ENCODE results near the gene CCL4.

CCL4 gene

DNA sequence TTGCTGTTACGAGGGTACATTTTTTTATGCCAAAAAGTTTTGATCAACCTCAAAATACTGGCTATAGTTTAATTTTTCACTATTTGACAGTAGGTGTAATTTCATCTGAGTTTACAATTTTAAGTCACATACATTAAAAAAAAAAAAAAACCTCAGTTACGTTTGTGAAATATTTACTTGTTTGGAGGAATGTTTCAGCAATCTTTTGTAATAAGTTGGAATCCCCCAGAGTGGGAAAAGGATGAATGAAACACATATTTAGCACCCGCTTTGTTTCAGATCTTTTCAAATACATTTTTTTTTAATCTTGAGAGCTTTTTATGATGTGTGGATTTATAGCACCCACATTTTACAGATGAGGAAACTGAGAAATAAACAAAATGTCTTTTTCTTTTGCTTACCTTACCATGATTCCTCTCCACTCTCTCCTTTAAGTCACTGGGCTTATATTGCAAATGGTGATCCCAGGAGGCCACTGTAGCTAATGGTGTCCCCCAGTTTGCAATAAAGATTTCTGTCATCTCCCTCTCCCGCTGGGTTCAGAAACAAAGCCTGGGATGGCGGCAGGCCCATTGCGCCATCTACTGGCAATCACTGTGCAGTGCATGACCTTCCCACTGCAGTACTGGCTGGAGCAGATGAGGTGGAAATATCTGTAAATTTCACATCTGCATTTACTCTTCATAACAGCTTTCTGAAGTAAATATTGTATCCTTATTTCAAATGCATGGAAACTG, 45.1 kb downstream of the CCL4 start:
- peak; percentile 76 for DNase-seq

DNA sequence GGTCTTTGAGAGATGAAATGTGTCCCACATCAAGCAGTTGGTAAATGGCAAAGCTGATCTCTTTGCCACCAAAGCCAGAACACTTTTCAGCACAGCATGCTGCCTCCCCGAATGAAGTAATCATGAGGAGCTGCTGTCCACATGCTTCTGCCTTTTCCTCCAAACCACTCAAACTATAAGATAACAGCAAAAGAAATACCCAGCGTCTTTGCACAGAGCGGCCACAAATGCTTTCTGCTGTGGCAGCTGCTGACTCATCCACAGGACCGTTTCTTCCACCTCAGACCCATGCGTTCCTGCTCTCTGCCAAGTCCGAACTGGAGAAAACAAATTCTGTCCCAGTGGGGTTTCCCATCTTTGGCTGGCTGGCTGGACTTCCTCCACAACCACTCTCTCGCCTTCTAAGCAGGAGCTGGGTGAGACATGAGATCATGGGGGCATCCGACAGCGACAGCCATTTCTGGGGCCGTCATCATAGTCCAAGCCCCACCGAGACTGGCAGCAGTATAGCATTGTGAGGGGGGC, 45.7 kb downstream of the CCL4 start:
- DNase-seq = no peak

DNA sequence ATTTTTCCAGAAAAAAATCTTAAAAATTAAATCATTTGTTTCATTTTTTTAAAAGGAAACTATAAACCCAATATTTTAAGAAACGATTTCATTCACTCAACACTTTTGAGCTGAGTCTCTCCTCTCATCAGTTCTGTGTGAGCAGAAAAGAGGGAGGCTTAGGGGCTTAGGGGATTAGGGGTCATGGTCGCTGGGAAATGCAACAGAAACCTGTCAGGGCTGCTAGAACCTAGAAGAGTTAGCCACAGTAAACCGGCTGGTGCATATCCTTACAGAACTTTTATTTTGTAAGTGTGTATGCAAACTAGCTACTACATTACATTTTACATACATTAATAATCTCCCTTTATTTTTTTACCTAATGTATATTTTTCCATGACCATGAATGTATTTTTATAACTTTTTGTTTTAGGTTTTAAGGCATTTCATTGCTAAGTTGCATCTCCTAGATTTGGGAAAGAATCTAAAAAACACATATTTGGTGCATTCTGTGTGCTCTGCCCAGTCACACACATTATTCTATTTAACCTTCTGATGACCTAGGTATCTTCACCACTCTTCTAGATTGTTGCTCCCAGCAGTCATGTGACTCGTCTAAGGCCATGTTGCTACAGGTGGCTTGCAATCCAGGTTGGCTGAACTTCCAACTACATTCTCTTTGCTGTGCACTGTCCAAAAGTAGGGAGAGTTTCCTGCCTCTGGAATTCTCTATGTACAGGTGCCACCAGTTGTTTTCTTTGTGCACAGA, 48.4 kb downstream of the CCL4 start:
- DNase-seq = no peak

DNA sequence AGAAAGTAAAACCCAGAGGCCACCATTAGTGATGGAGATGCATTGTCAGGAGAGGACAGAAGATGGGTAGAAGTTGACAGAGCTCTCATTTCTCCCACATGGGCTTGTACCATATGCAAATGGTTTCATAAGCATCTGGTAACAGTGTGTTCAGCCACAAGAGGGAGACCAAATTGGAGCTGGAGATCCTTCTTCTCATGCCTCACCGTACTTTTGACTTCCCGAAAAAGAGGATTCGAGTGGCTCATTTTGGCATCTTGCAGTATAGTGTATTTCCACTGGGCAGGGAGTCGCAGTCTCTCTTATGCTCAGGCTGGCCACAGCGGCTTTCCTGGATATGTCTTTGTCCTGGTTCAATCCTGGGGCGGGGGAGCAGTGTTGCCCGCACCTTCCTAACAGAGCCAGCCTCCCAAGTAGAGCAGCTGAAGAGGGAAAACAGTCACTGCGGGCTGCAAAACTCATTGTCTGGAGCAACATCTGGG, 49.1 kb downstream of the CCL4 start:
- no peak for DNase-seq

DNA sequence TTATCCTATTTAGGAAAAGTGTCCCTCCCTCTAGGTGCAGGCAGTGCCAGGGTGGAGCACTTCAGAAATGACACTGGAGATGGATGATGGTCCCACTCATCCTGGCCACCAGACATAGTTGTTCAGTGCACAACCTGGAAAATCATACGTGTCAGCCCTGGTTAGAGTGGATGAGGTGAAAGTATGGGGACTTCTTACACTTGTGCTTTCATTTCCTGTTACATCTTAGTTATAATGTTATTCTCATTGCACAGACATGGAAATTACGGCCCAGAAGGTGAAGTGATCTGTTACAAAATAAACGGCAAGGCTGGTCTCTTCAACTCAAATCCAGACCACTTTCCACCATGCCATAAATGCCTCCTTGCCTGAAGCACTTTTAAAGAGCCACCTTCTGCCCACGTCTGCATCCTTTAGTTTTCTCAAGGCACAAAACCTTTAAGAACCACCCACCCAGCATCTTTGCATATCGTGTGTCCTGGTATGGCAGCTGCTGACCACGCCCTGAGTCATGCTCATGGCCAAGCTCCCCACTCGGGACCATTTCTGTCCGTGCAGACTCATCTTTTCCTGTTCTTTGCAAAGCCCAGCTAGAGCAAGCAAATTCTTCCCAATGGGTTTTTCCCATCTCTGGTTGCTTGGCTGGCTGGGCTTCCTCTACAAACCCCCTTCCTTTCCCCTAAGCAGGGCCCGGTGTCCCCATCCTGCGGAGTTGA, 50.4 kb downstream of the CCL4 start:
- no peak for DNase-seq

Data from CD4-positive, alpha-beta T cell treated with Interleukin-17A for 1 hour (primary cell).